Caco-2 (cell line): ENCODE measurements around the gene PLCB1. TPM values are rescaled to one million over a fixed set of nuclear protein-coding genes. Genes with fewer than 3 reads are reported as not detected.

Source experiments
- BruUV-seq: library from RNA; stranded (reverse); fragments of 400-500 nt; replicated peaks from 2 replicates; lab custom pipeline; 2021; lab: Mats Ljungman, UMichigan
- CTCF ChIA-PET: fragments of 300-600 bp; sonication (Branson Sonifier 250); formaldehyde crosslinking; loops from one replicate; lab custom pipeline; 2022; ENCODE audit warnings: antibody characterized with exemption; lab: Charles Lee
- POLR2A ChIA-PET: fragments of 300-600 bp; sonication (Branson Sonifier 250); formaldehyde crosslinking; loops from one replicate; lab custom pipeline; 2022; ENCODE audit warnings: antibody characterized with exemption; lab: Charles Lee
- DNase-seq, 2 experiments: peaks; one replicate each; pipeline versions ENCODE4 v3.0.0 to v3.0.0-alpha.2; 2020 to 2022
- H3K27me3 ChIP-seq: replicated peaks from 2 replicates; pipeline ENCODE4 v1.6.0; 2011; ENCODE audit warnings: low read length; ENCODE audit not compliant: control insufficient read depth, insufficient read depth
- H3K36me3 ChIP-seq: 2 replicates; pipeline ENCODE4 v1.5.1; 2011; ENCODE audit warnings: low read length; ENCODE audit not compliant: control insufficient read depth, insufficient read depth
- H3K4me1 ChIP-seq: fragments of 250-450 bp; sonication (Bioruptor Pico); 2 replicates; pipeline ENCODE4 v1.5.1; 2020; ENCODE audit warnings: mild to moderate bottlenecking
- H3K4me3 ChIP-seq: 2 replicates; pipeline ENCODE4 v1.5.1; 2011; ENCODE audit warnings: low read depth, mild to moderate bottlenecking, control low read depth, low read length
- H3K9me3 ChIP-seq: fragments of 250-450 bp; sonication (Bioruptor Pico); 2 replicates; pipeline ENCODE4 v1.5.1; 2020; ENCODE audit warnings: mild to moderate bottlenecking, moderate library complexity
- H3K27ac Mint-ChIP-seq: one replicate; pipeline ENCODE4 v1.8.0; 2022; ENCODE audit warnings: mixed read lengths; ENCODE audit not compliant: unreplicated experiment
- H3K27me3 Mint-ChIP-seq: one replicate; pipeline ENCODE4 v1.8.0; 2022; ENCODE audit warnings: mixed read lengths; ENCODE audit not compliant: insufficient read depth, unreplicated experiment
- H3K36me3 Mint-ChIP-seq: one replicate; pipeline ENCODE4 v1.8.0; 2022; ENCODE audit warnings: mild to moderate bottlenecking, mixed read lengths; ENCODE audit not compliant: insufficient read depth, unreplicated experiment
- H3K4me1 Mint-ChIP-seq: one replicate; pipeline ENCODE4 v1.8.0; 2022; ENCODE audit warnings: low read depth, mixed read lengths; ENCODE audit not compliant: unreplicated experiment
- H3K4me3 Mint-ChIP-seq: one replicate; pipeline ENCODE4 v1.8.0; 2022; ENCODE audit warnings: mild to moderate bottlenecking, moderate library complexity, mixed read lengths; ENCODE audit not compliant: unreplicated experiment
- H3K9me3 Mint-ChIP-seq: one replicate; pipeline ENCODE4 v1.8.0; 2022; ENCODE audit warnings: mixed read lengths; ENCODE audit not compliant: unreplicated experiment
- CTCF ChIP-seq, 2 experiments: fragments of 200-600 bp in 1 of 2; IDR thresholded peaks; 1 replicate in 1 of 2; 2 replicates in 1 of 2; pipeline versions ENCODE4 v1.5.1 to v1.8.0; 2011 to 2022; ENCODE audit warnings: antibody characterized with exemption in 1 of 2, control low read depth in 1 of 2, inconsistent platforms in 1 of 2, low read depth in 1 of 2, low read length in 1 of 2, mild to moderate bottlenecking in 1 of 2, moderate library complexity in 1 of 2; ENCODE audit not compliant: insufficient read depth in 1 of 2, severe bottlenecking in 1 of 2, unreplicated experiment in 1 of 2
- intact Hi-C: fragments of 100-400 bp; cut with micrococcal nuclease; formaldehyde crosslinking; loops from one replicate; pipeline ENCODE4 v1.10.0; 2022; ENCODE audit not compliant: unreplicated experiment
- total RNA-seq: library from RNA; stranded (reverse); gene quantifications from 2 replicates; pipeline ENCODE4 v1.2.3, GENCODE V29; 2022

The PLCB1 gene
- total RNA-seq, 1 experiment from 2014 or later, result 105 TPM

GRCh38 chr20:8172191-8172590 lies 40.1 kb downstream of the PLCB1 start:
- Mint-ChIP-seq H3K4me3 (no peak overlapping the region), H3K27ac (peak overlapping the region; percentile 21), H3K36me3 (peaks cover 22% of the 10 kb centered on the region), H3K9me3 (no peaks in the 10 kb centered on the region), H3K27me3 (no peaks in the 10 kb centered on the region), H3K4me1 (peaks cover 9% of the 10 kb centered on the region)
- Histone ChIP-seq H3K4me3 (no peak overlapping the region), H3K9me3 (no peaks in the 10 kb centered on the region), H3K27me3 (no peaks in the 10 kb centered on the region), H3K36me3 (peaks cover 2% of the 10 kb centered on the region; the same call in 1 of the 2 replicates), H3K4me1 (peaks cover 24% of the 10 kb centered on the region)
- no TSS peak for BruUV-seq
- TF ChIP-seq CTCF (IDR thresholded peaks at IDR 0.05; ENCODE audit: insufficient read depth in 1 of 2, low read depth in 1 of 2, low read length in 1 of 2, severe bottlenecking in 1 of 2, unreplicated experiment in 1 of 2), result no peak
- peak; percentile 65 to 71 for DNase-seq
- ChIA-PET POLR2A (no interaction called here), CTCF (no interaction called here)
- intact Hi-C loops, result loop anchor here (1.0 kb wide), 1 partner anchor 16 kb away; no protein-coding TSS in a partner anchor

- intact Hi-C loops, result no loop called here
- peaks cover 24% of the 10 kb centered on the region for H3K4me1 ChIP-seq
- no peak overlapping the region for H3K27ac Mint-ChIP-seq
- BruUV-seq, result TSS peak; percentile 6
- POLR2A ChIA-PET, result no interaction called here
- no peak overlapping the region for H3K4me3 ChIP-seq
- CTCF ChIA-PET, result no interaction called here
- H3K4me1 Mint-ChIP-seq, result peaks cover 9% of the 10 kb centered on the region
- no peaks in the 10 kb centered on the region for H3K9me3 ChIP-seq
- TF ChIP-seq CTCF (IDR thresholded peaks at IDR 0.05; ENCODE audit: insufficient read depth in 1 of 2, low read depth in 1 of 2, low read length in 1 of 2, severe bottlenecking in 1 of 2, unreplicated experiment in 1 of 2), result no peak
- H3K9me3 Mint-ChIP-seq, result no peaks in the 10 kb centered on the region
- H3K27me3 Mint-ChIP-seq, result no peaks in the 10 kb centered on the region
- peaks cover 22% of the 10 kb centered on the region for H3K36me3 Mint-ChIP-seq
- H3K27me3 ChIP-seq, result no peaks in the 10 kb centered on the region
- DNase-seq, result no peak
- no peak overlapping the region for H3K4me3 Mint-ChIP-seq
- H3K36me3 ChIP-seq, result peaks cover 2% of the 10 kb centered on the region; the same call in 1 of the 2 replicates
These were observed 43.9 kb downstream of the PLCB1 start for GRCh38 chr20:8175741-8176675.

GRCh38 chr20:8183526-8183925 lies 51.5 kb downstream of the PLCB1 start:
- Mint-ChIP-seq H3K4me3 (no peak overlapping the region), H3K27me3 (no peaks in the 10 kb centered on the region), H3K36me3 (no peaks in the 10 kb centered on the region), H3K9me3 (peaks cover 6% of the 10 kb centered on the region), H3K27ac (no peak overlapping the region), H3K4me1 (peaks cover 18% of the 10 kb centered on the region)
- ChIA-PET CTCF (no interaction called here), POLR2A (no interaction called here)
- peaks cover 30% of the 10 kb centered on the region for H3K4me1 ChIP-seq
- H3K4me3 ChIP-seq, result no peak overlapping the region
- no peak for DNase-seq
- intact Hi-C loops, result no loop called here
- no peak for TF ChIP-seq CTCF (IDR thresholded peaks at IDR 0.05; ENCODE audit: insufficient read depth in 1 of 2, low read depth in 1 of 2, low read length in 1 of 2, severe bottlenecking in 1 of 2, unreplicated experiment in 1 of 2)
- H3K27me3 ChIP-seq, result no peaks in the 10 kb centered on the region
- no TSS peak for BruUV-seq
- H3K36me3 ChIP-seq, result no peaks in the 10 kb centered on the region; the same call in 1 of the 2 replicates
- H3K9me3 ChIP-seq, result no peaks in the 10 kb centered on the region
